ENCODE results near the gene SRRT.

Gene SRRT

GRCh38 chr7:100855515-100855914, 19.4 kb upstream of the SRRT start:
- DNase-seq (ENCODE audit: low spot score): no peak

- no peak for DNase-seq (ENCODE audit: low spot score)
These were observed 18.0 kb upstream of the SRRT start for GRCh38 chr7:100856871-100857282.

GRCh38 chr7:100859856-100860255, 15.0 kb upstream of the SRRT start:
- DNase-seq (ENCODE audit: low spot score): no peak

GRCh38 chr7:100860702-100861615, 13.9 kb upstream of the SRRT start:
- DNase-seq (ENCODE audit: low spot score): no peak

GRCh38 chr7:100861616-100861985, 13.3 kb upstream of the SRRT start:
- no peak for DNase-seq (ENCODE audit: low spot score)

- DNase-seq (ENCODE audit: low spot score): no peak
These were observed 11.4 kb upstream of the SRRT start for GRCh38 chr7:100863406-100863950.

GRCh38 chr7:100864263-100864845, 10.5 kb upstream of the SRRT start:
- no peak for DNase-seq (ENCODE audit: low spot score)

- peak; percentile 42 for DNase-seq (ENCODE audit: low spot score)
These were observed 9.5 kb upstream of the SRRT start for GRCh38 chr7:100865372-100865911.

GRCh38 chr7:100865938-100866728, 8.8 kb upstream of the SRRT start:
- peak; percentile 70 for DNase-seq (ENCODE audit: low spot score)

GRCh38 chr7:100866729-100867039, 8.2 kb upstream of the SRRT start:
- no peak for DNase-seq (ENCODE audit: low spot score)

GRCh38 chr7:100867040-100867775, 7.7 kb upstream of the SRRT start, which contains the start of gene TRIP6:
Gene TRIP6 (plus strand): TSS chr7:100867387. CDS start chr7:100867498, 111 bp downstream.
- DNase-seq (ENCODE audit: low spot score): peak; percentile 98

- no peak for DNase-seq (ENCODE audit: low spot score)
These were observed 7.0 kb upstream of the SRRT start for GRCh38 chr7:100867776-100868485.

- DNase-seq (ENCODE audit: low spot score): no peak
These were observed 1.2 kb upstream of the SRRT start for GRCh38 chr7:100873599-100874299.

GRCh38 chr7:100874300-100874576, 665 bp upstream of the SRRT start:
- no peak for DNase-seq (ENCODE audit: low spot score)

- peak; percentile 41 for DNase-seq (ENCODE audit: low spot score)
These were observed 451 bp downstream of the SRRT start for GRCh38 chr7:100875356-100875751.

GRCh38 chr7:100878013-100878412, 3.1 kb downstream of the SRRT start:
- DNase-seq (ENCODE audit: low spot score): no peak

- no peak for DNase-seq (ENCODE audit: low spot score)
These were observed 3.8 kb downstream of the SRRT start for GRCh38 chr7:100878685-100879084.

GRCh38 chr7:100879685-100880261, 4.9 kb downstream of the SRRT start:
- DNase-seq (ENCODE audit: low spot score): no peak

- no peak for DNase-seq (ENCODE audit: low spot score)
These were observed 5.7 kb downstream of the SRRT start for GRCh38 chr7:100880645-100881044.

GRCh38 chr7:100881136-100881535, 6.2 kb downstream of the SRRT start:
- no peak for DNase-seq (ENCODE audit: low spot score)
